ENCODE data around the gene CHCHD1.
A peak's percentile ranks its signal among the peaks of the same experiment; 100 is the strongest.

Gene CHCHD1

GRCh38 chr10:73802276-73802991 lies 20.6 kb downstream of the CHCHD1 start:
- Histone ChIP-seq H3K4me3 (ENCODE audit: control insufficient read depth in 1 of 7, extremely low read depth in 1 of 7, insufficient read depth in 4 of 7, low read depth in 2 of 7, low read length in 6 of 7) (no peak overlapping the region), H3K9me3 (ENCODE audit: control extremely low read depth in 1 of 5, control insufficient read depth in 4 of 5, insufficient read depth in 2 of 5, low read depth in 1 of 5, low read length in 4 of 5) (no peaks in the 10 kb centered on the region), H3K27ac (ENCODE audit: insufficient read depth in 1 of 2, low read depth in 1 of 2, low read length in 2 of 2, poor library complexity in 1 of 2, severe bottlenecking in 2 of 2) (no peak overlapping the region), H3K27me3 (replicated peaks in 2 of 5; ENCODE audit: control insufficient read depth in 4 of 5, insufficient read depth in 5 of 5, low read length in 4 of 5) (no peaks in the 10 kb centered on the region), H3K4me1 (ENCODE audit: control extremely low read depth in 1 of 4, control insufficient read depth in 4 of 4, insufficient read depth in 4 of 4, low read length in 3 of 4) (no peaks in the 10 kb centered on the region), H3K36me3 (ENCODE audit: control insufficient read depth in 4 of 4, insufficient read depth in 4 of 4, low read length in 3 of 4) (peaks cover 29 to 89% (median 71%) of the 10 kb centered on the region in 4 experiments)
- ChIA-PET CTCF (interaction anchor here (1.3 kb wide), 1 partner anchor 8 kb away, joined by 3 read pairs; no protein-coding TSS in a partner anchor), POLR2A (interaction anchor here (1.8 kb wide), 1 partner anchor 16 kb away, joined by 3 read pairs; no protein-coding TSS in a partner anchor)
- WGBS (ENCODE audit: insufficient coverage), result 94% methylated on average over 7 of the region's 11 CpGs
- no peak for DNase-seq

- ChIA-PET CTCF (interaction anchor here (0.6 to 1.5 kb wide), 2 partner anchors 11 to 277 kb away, joined by 3 to 4 read pairs; no protein-coding TSS in a partner anchor), POLR2A (no interaction called here)
- peaks cover 29 to 88% (median 75%) of the 10 kb centered on the region in 4 experiments for H3K36me3 ChIP-seq (ENCODE audit: control insufficient read depth in 4 of 4, insufficient read depth in 4 of 4, low read length in 3 of 4)
- no peaks in the 10 kb centered on the region for H3K27me3 ChIP-seq (replicated peaks in 2 of 5; ENCODE audit: control insufficient read depth in 4 of 5, insufficient read depth in 5 of 5, low read length in 4 of 5)
- DNase-seq, result no peak
- no peaks in the 10 kb centered on the region for H3K4me1 ChIP-seq (ENCODE audit: control extremely low read depth in 1 of 4, control insufficient read depth in 4 of 4, insufficient read depth in 4 of 4, low read length in 3 of 4)
- H3K9me3 ChIP-seq (ENCODE audit: control extremely low read depth in 1 of 5, control insufficient read depth in 4 of 5, insufficient read depth in 2 of 5, low read depth in 1 of 5, low read length in 4 of 5), result no peaks in the 10 kb centered on the region
- peak overlapping the region in 1 of 2 experiments; percentile 23 for H3K27ac ChIP-seq (ENCODE audit: insufficient read depth in 1 of 2, low read depth in 1 of 2, low read length in 2 of 2, poor library complexity in 1 of 2, severe bottlenecking in 2 of 2)
- H3K4me3 ChIP-seq (ENCODE audit: control insufficient read depth in 1 of 7, extremely low read depth in 1 of 7, insufficient read depth in 4 of 7, low read depth in 2 of 7, low read length in 6 of 7), result no peak overlapping the region
Measured at GRCh38 chr10:73803680-73804286, 21.9 kb downstream of the CHCHD1 start.

- no peak overlapping the region for H3K27ac ChIP-seq (ENCODE audit: insufficient read depth in 1 of 2, low read depth in 1 of 2, low read length in 2 of 2, poor library complexity in 1 of 2, severe bottlenecking in 2 of 2)
- WGBS (ENCODE audit: insufficient coverage), result 100% methylated on average over 11 of the region's 14 CpGs
- H3K4me3 ChIP-seq (ENCODE audit: control insufficient read depth in 1 of 7, extremely low read depth in 1 of 7, insufficient read depth in 4 of 7, low read depth in 2 of 7, low read length in 6 of 7), result no peak overlapping the region
- ChIA-PET CTCF (interaction anchor here (1.0 to 3.0 kb wide), 6 partner anchors 8 to 40 kb away, joined by 3 to 11 read pairs (median 4); no protein-coding TSS in a partner anchor), POLR2A (interaction anchor here (1.0 kb wide), 1 partner anchor 11 kb away, joined by 4 read pairs; no protein-coding TSS in a partner anchor)
- peaks cover 27 to 69% (median 60%) of the 10 kb centered on the region in 4 experiments for H3K36me3 ChIP-seq (ENCODE audit: control insufficient read depth in 4 of 4, insufficient read depth in 4 of 4, low read length in 3 of 4)
- DNase-seq, result no peak
- H3K4me1 ChIP-seq (ENCODE audit: control extremely low read depth in 1 of 4, control insufficient read depth in 4 of 4, insufficient read depth in 4 of 4, low read length in 3 of 4), result peaks cover 0 to 6% (median 4%) of the 10 kb centered on the region in 4 experiments
- no peaks in the 10 kb centered on the region for H3K27me3 ChIP-seq (replicated peaks in 2 of 5; ENCODE audit: control insufficient read depth in 4 of 5, insufficient read depth in 5 of 5, low read length in 4 of 5)
- H3K9me3 ChIP-seq (ENCODE audit: control extremely low read depth in 1 of 5, control insufficient read depth in 4 of 5, insufficient read depth in 2 of 5, low read depth in 1 of 5, low read length in 4 of 5), result no peaks in the 10 kb centered on the region
Measured at GRCh38 chr10:73806176-73806950, 24.5 kb downstream of the CHCHD1 start.

- Histone ChIP-seq H3K4me3 (ENCODE audit: control insufficient read depth in 1 of 7, extremely low read depth in 1 of 7, insufficient read depth in 4 of 7, low read depth in 2 of 7, low read length in 6 of 7) (no peak overlapping the region), H3K27ac (ENCODE audit: insufficient read depth in 1 of 2, low read depth in 1 of 2, low read length in 2 of 2, poor library complexity in 1 of 2, severe bottlenecking in 2 of 2) (no peak overlapping the region), H3K27me3 (replicated peaks in 2 of 5; ENCODE audit: control insufficient read depth in 4 of 5, insufficient read depth in 5 of 5, low read length in 4 of 5) (no peaks in the 10 kb centered on the region), H3K36me3 (ENCODE audit: control insufficient read depth in 4 of 4, insufficient read depth in 4 of 4, low read length in 3 of 4) (peaks cover 23 to 58% (median 50%) of the 10 kb centered on the region in 4 experiments), H3K4me1 (ENCODE audit: control extremely low read depth in 1 of 4, control insufficient read depth in 4 of 4, insufficient read depth in 4 of 4, low read length in 3 of 4) (peaks cover 0 to 8% (median 6%) of the 10 kb centered on the region in 4 experiments), H3K9me3 (ENCODE audit: control extremely low read depth in 1 of 5, control insufficient read depth in 4 of 5, insufficient read depth in 2 of 5, low read depth in 1 of 5, low read length in 4 of 5) (no peaks in the 10 kb centered on the region)
- no peak for DNase-seq
- CTCF ChIA-PET, result interaction anchor here (1.0 to 3.0 kb wide), 2 partner anchors 13 to 21 kb away, joined by 3 to 11 read pairs; no protein-coding TSS in a partner anchor
- POLR2A ChIA-PET, result interaction anchor here (0.8 to 1.2 kb wide), 3 partner anchors 12 to 67 kb away, joined by 3 to 4 read pairs (median 4); partner anchors contain the start of genes CAMK2G and ZSWIM8
- WGBS (ENCODE audit: insufficient coverage), result over 99% methylated on average over 13 of the region's 14 CpGs
Measured at GRCh38 chr10:73807471-73807870, 25.6 kb downstream of the CHCHD1 start.

- peaks cover 16 to 57% (median 49%) of the 10 kb centered on the region in 4 experiments for H3K36me3 ChIP-seq (ENCODE audit: control insufficient read depth in 4 of 4, insufficient read depth in 4 of 4, low read length in 3 of 4)
Measured at GRCh38 chr10:73808021-73808815, 26.4 kb downstream of the CHCHD1 start.

More at GRCh38 chr10:73808021-73808815, 26.4 kb downstream of the CHCHD1 start:
- ChIA-PET POLR2A (interaction anchor here (0.8 to 1.7 kb wide), 5 partner anchors 9 to 79 kb away, joined by 3 to 7 read pairs (median 4); partner anchors contain the start of genes CAMK2G and ZSWIM8), CTCF (interaction anchor here (1.0 to 3.0 kb wide), 8 partner anchors 9 to 71 kb away, joined by 3 to 11 read pairs (median 5); partner anchors contain the start of gene ZSWIM8)
- no peak overlapping the region for H3K27ac ChIP-seq (ENCODE audit: insufficient read depth in 1 of 2, low read depth in 1 of 2, low read length in 2 of 2, poor library complexity in 1 of 2, severe bottlenecking in 2 of 2)
- H3K9me3 ChIP-seq (ENCODE audit: control extremely low read depth in 1 of 5, control insufficient read depth in 4 of 5, insufficient read depth in 2 of 5, low read depth in 1 of 5, low read length in 4 of 5), result no peaks in the 10 kb centered on the region
- no peak for DNase-seq
- no peak overlapping the region for H3K4me3 ChIP-seq (ENCODE audit: control insufficient read depth in 1 of 7, extremely low read depth in 1 of 7, insufficient read depth in 4 of 7, low read depth in 2 of 7, low read length in 6 of 7)
- H3K4me1 ChIP-seq (ENCODE audit: control extremely low read depth in 1 of 4, control insufficient read depth in 4 of 4, insufficient read depth in 4 of 4, low read length in 3 of 4), result peaks cover 0 to 8% (median 6%) of the 10 kb centered on the region in 4 experiments
- no peaks in the 10 kb centered on the region for H3K27me3 ChIP-seq (replicated peaks in 2 of 5; ENCODE audit: control insufficient read depth in 4 of 5, insufficient read depth in 5 of 5, low read length in 4 of 5)
- WGBS (ENCODE audit: insufficient coverage), result 94% methylated on average over 11 of the region's 16 CpGs

Data from common myeloid progenitor, CD34-positive (primary cell).